Measurements from ENCODE around the gene FURIN.
A peak's percentile ranks its signal among the peaks of the same experiment; 100 is the strongest.
"Not testable (repeated sequence)": the region's sequence is repeated elsewhere in the genome, so short reads cannot be mapped to it uniquely, and the experiment has no call there.

Gene FURIN

DNA sequence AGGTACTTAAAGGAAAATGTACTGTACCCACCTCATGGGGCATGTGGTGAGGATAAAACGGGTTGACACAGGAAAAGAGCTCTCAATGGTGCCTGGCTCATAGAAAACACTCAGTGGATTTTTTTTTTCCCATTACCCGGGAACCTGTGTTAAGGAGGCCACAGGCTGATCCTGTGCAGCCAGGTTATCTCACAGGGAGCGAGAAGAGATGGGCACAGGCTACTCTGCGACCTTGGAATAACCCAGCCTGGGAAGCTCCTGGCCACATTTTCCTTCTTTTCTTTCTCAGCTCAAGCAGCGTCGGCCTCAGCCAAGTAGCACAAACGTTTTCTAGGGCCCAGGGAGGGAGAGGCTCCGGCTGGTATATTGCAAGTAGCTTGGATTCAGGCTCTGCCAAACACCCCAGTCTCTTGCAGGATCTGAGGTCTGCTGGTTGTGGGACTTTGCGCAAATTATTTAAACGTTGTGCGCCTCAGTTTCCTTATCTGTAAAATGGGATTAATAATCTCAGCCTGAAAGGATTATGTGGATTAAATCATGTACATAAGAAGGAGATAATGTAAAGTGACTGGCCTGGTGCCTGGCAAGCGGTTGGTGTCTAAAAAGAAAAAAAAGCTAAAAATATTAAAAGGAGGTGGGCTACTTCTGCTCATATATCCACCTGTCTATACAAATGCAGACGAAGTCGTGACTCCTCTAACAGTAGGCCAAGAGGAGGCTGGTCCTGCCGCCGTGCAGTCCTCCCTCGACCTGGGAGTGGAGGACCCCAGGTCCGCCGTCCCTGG is 2.2 kb downstream of the FURIN start:
- DNase-seq (ENCODE audit: low read depth): no peak

DNA sequence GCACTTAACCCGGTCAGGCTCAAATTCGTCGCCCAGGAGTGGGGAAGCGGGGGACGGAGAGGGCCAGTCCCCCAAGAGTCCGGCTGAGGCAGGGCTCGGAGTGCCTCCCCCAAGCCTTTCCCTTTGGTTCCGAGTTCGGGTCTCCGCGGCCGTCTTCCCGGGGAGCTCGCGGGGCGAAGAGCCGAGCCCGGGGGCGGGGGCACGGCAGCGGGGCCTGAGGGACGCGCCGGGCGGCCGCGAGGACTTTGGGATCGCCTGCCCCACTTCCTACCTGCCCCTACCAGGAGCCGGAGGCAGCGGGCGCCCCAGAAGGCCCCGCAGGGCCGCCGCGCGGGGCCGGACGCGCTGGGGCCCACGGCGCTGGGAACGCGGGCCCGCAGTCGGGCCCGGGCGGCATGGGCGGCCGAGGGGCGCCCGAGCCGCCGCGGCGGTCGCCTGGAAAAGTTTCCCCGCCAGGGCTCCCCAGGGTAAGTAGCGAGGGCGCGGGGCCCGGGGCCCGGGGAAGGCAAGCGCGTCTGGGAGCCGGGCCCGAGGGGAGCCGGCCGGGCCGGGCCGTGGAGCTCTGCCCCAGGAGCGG is 2.8 kb downstream of the FURIN start:
- no peak for DNase-seq (ENCODE audit: low read depth)

DNA sequence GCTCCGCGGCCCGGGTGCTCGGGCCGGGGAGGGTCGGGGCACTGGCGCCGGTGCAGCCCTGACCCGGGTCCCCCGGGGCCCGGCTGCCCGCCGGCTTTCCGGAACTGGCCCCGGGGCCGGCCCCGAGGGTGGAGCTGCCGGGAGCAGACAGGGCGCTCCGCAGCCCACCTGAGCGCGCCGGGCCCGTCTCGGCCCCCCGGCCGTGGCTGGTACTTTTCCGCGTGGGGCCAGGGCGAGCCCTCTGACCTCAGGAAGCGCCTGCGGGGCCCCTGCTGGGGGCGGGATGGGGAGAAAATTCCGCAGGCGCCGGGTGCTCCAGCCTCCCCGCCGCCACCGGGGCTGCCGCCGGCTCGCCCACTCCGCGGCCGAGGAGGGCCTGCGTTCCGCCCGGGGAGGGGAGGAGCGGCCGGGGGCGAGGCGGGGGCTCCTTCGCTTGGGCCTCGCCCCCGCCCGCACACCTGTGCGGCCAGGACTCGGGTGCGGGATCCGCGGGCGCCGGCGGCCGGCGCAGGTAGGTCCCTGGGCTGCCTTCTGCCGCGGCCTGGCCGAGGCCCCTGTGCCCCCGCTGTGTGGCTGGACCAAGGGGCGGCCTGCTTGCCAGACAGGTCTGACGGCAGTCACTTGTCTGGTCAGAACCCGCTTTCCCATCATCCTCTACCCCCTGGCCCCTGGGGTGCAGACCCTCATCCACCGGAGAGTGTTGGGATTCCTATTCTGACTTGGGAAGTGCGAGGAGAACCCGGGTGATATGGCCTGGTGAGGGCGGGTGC is 3.5 kb downstream of the FURIN start:
- DNase-seq (ENCODE audit: low read depth): no peak

- peak; percentile 49 for DNase-seq (ENCODE audit: low read depth)
Observed at GRCh38 chr15:90872486-90873184, 4.2 kb downstream of the FURIN start.

- no peak for DNase-seq (ENCODE audit: low read depth)
Observed at GRCh38 chr15:90873488-90873997, 5.2 kb downstream of the FURIN start.

DNA sequence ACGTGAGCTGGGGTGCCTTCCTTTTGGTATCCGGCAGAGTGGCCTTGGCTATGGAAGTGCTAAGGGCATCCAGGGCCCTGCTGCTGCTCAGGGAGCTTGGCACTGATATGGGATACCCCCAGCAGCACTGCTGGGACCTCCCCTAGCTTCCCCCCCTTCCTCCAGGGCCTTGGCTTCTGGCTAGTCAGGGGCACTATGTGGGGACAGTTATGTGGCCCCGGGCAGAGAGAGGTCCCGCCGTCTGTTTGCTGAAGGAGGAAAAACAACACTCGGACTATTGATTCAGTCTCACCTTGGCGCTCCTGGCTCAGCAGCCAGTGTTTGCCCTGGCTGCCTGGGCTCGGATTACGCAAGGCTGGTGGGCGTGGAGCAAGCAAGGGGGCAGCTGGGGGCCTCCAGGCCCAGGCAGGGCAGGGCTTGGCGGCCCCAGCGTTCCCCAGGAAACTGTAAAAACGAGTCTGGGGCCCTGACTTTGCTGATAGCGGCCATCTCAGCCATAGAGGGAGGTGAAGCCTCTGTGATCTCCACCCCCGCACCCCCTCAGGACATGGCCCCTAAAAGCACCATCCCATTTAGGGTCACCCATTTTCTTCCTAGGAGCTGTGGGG is 5.7 kb downstream of the FURIN start:
- no peak for DNase-seq (ENCODE audit: low read depth)

DNA sequence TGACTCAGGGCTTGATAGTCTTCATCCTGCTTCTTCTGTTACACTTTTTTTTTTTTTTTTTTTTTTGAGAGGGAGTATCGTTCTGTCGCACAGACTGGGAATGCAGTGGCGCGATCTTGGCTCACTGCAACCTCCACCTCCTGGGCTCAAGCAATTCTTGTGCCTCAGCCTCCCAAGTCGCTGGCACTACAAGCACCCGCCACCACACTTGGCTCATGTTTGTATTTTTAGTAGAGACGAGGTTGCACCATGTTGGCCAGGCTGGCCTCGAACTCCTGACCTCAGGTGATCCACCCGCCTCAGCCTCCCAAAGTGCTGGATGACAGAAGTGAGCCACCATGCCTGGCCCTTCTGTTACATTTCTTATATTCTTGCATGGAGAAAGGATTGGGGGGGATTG is 6.6 kb downstream of the FURIN start:
- DNase-seq (ENCODE audit: low read depth): not testable (repeated sequence)

DNA sequence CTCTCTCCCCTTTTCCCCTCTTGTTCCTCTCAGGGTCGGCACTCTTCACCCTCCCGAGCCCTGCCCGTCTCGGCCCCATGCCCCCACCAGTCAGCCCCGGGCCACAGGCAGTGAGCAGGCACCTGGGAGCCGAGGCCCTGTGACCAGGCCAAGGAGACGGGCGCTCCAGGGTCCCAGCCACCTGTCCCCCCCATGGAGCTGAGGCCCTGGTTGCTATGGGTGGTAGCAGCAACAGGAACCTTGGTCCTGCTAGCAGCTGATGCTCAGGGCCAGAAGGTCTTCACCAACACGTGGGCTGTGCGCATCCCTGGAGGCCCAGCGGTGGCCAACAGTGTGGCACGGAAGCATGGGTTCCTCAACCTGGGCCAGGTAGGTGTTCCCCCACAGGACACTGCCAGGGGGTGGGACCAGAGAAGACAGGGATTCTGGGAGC is 7.2 kb downstream of the FURIN start:
- no peak for DNase-seq (ENCODE audit: low read depth)

DNA sequence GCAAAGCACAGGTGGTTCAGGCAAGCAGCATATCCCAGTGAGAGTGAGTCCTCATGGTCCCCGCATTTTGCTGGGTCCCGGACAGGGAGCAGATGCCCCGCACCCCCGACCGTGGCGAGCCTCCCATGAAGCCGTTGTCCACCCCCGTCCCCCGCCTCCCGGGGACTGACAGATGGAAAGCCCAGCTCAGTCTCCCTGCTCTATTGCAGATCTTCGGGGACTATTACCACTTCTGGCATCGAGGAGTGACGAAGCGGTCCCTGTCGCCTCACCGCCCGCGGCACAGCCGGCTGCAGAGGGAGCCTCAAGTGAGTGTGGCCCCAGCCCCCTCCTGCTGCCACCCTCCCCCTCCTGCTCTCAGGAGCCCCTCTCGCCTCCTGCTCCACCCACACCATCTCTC is 7.7 kb downstream of the FURIN start:
- no peak for DNase-seq (ENCODE audit: low read depth)

DNA sequence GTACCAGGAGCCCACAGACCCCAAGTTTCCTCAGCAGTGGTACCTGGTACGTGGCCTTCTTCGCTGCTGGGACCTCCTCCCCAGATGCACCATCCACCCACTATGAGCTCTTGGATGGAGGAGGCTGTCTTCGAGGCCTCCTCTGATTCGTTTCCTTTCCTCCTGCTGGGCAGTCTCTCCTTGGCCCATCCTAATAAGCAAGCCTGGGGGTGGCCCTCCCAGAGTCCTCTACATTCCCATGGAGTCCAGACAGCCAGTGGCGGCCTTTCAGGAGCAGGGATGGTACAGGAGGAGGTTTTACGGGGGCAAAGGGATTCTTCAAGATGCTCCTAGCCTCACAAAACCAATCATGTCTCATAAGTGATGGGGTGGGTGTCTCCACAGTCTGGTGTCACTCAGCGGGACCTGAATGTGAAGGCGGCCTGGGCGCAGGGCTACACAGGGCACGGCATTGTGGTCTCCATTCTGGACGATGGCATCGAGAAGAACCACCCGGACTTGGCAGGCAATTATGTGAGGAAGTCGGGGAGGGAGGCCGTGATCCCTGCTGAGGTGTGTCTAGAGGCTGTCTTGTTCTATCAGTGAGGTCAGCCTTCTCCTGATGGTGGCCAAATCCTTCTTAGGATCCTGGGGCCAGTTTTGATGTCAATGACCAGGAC is 8.3 kb downstream of the FURIN start:
- no peak for DNase-seq (ENCODE audit: low read depth)

DNA sequence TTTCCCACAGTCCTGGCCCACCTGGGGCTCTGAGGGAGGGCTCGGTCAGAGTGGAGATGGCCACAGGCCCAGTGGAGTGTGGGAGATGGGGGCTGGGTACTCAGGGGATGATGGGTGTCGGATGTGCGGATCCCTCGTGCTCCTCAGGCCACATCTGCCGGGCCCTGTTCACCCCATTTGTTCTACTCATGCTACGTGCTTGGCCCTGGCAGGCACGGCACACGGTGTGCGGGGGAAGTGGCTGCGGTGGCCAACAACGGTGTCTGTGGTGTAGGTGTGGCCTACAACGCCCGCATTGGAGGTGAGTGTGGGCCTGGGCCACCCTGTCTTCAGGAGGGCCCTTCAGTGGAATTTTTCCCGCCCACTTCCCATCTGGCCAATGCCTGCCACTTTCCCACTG is 8.9 kb downstream of the FURIN start:
- no peak for DNase-seq (ENCODE audit: low read depth)

- no peak for DNase-seq (ENCODE audit: low read depth)
Observed at GRCh38 chr15:90877996-90878395, 9.6 kb downstream of the FURIN start.

DNA sequence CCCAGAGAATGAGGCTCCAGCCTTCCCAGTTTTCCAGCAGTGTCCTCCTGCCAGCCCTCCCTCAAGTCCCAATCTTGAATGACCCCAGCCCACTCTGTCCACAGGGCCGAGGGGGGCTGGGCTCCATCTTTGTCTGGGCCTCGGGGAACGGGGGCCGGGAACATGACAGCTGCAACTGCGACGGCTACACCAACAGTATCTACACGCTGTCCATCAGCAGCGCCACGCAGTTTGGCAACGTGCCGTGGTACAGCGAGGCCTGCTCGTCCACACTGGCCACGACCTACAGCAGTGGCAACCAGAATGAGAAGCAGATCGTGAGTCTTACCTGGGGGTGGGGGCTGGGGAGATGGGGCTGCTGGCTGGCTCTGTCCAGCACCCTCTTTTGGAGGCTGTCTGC is 10.3 kb downstream of the FURIN start:
- DNase-seq (ENCODE audit: low read depth): no peak

- no peak for DNase-seq (ENCODE audit: low read depth)
Observed at GRCh38 chr15:90879730-90880366, 11.5 kb downstream of the FURIN start.

- no peak for DNase-seq (ENCODE audit: low read depth)
Observed at GRCh38 chr15:90880381-90881145, 12.2 kb downstream of the FURIN start.

DNA sequence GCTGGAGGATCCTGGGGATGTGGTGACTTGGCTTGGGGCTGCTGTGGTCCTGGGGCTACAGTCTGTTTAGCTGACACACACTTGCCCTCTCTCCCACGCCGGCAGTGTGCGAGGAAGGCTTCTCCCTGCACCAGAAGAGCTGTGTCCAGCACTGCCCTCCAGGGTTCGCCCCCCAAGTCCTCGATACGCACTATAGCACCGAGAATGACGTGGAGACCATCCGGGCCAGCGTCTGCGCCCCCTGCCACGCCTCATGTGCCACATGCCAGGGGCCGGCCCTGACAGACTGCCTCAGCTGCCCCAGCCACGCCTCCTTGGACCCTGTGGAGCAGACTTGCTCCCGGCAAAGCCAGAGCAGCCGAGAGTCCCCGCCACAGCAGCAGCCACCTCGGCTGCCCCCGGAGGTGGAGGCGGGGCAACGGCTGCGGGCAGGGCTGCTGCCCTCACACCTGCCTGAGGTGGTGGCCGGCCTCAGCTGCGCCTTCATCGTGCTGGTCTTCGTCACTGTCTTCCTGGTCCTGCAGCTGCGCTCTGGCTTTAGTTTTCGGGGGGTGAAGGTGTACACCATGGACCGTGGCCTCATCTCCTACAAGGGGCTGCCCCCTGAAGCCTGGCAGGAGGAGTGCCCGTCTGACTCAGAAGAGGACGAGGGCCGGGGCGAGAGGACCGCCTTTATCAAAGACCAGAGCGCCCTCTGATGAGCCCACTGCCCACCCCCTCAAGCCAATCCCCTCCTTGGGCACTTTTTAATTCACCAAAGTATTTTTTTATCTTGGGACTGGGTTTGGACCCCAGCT is 13.0 kb downstream of the FURIN start:
- DNase-seq (ENCODE audit: low read depth): no peak

DNA sequence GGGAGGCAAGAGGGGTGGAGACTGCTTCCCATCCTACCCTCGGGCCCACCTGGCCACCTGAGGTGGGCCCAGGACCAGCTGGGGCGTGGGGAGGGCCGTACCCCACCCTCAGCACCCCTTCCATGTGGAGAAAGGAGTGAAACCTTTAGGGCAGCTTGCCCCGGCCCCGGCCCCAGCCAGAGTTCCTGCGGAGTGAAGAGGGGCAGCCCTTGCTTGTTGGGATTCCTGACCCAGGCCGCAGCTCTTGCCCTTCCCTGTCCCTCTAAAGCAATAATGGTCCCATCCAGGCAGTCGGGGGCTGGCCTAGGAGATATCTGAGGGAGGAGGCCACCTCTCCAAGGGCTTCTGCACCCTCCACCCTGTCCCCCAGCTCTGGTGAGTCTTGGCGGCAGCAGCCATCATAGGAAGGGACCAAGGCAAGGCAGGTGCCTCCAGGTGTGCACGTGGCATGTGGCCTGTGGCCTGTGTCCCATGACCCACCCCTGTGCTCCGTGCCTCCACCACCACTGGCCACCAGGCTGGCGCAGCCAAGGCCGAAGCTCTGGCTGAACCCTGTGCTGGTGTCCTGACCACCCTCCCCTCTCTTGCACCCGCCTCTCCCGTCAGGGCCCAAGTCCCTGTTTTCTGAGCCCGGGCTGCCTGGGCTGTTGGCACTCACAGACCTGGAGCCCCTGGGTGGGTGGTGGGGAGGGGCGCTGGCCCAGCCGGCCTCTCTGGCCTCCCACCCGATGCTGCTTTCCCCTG is 13.8 kb downstream of the FURIN start:
- DNase-seq (ENCODE audit: low read depth): no peak

DNA sequence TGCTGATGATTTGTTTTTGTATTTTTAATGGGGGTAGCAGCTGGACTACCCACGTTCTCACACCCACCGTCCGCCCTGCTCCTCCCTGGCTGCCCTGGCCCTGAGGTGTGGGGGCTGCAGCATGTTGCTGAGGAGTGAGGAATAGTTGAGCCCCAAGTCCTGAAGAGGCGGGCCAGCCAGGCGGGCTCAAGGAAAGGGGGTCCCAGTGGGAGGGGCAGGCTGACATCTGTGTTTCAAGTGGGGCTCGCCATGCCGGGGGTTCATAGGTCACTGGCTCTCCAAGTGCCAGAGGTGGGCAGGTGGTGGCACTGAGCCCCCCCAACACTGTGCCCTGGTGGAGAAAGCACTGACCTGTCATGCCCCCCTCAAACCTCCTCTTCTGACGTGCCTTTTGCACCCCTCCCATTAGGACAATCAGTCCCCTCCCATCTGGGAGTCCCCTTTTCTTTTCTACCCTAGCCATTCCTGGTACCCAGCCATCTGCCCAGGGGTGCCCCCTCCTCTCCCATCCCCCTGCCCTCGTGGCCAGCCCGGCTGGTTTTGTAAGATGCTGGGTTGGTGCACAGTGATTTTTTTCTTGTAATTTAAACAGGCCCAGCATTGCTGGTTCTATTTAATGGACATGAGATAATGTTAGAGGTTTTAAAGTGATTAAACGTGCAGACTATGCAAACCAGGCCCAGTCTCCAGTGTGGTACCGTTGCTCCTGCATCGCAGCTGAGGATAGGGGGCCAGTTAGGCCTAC is 14.6 kb downstream of the FURIN start:
- no peak for DNase-seq (ENCODE audit: low read depth)

Data from stimulated activated CD4-positive, alpha-beta T cell treated with anti-CD3 and anti-CD28 coated beads, Interleukin-2, amount 100 ng/mL, for 4 hours (primary cell).